Pericardium fibroblast (primary cell): ENCODE data around the gene ITGB2. TPM values are rescaled to one million over a fixed set of nuclear protein-coding genes. Genes with fewer than 3 reads are reported as not detected.

Experiments used
- total RNA-seq: library from RNA; depleted of rRNA; stranded (reverse); fragments of >200 nt; gene quantifications from 2 replicates; pipeline ENCODE4 v1.2.3, GENCODE V29; 2015

Gene ITGB2
- total RNA-seq, result 0.12 and 4.3 TPM in 2 replicates

GRCh38 chr21:44920694-44921604 lies at the start of gene ITGB2:
TSS of gene ITGB2 (minus strand) at chr21:44920899. CDS start at chr21:44910782, 10,117 bp downstream.

GRCh38 chr21:44939532-44940115 lies 18.9 kb upstream of the ITGB2 start, which contains the start of gene SLX9:
TSS of gene SLX9 (plus strand) at chr21:44940029. CDS start at chr21:44940058, 29 bp downstream.

GRCh38 chr21:44873356-44874239 lies 47.1 kb downstream of the ITGB2 start, which contains the start of gene PTTG1IP:
TSS of gene PTTG1IP (minus strand) at chr21:44873690. CDS start at chr21:44873616, 74 bp downstream.

Other genes with a start within 250 kb of the ITGB2 start
- gene KRTAP12-1, start 238.7 kb downstream of the ITGB2 start, total RNA-seq, result not detected in 2 replicates
- not detected in 2 replicates for gene KRTAP10-12, start 223.7 kb downstream of the ITGB2 start, total RNA-seq
- gene TSPEAR, start 209.3 kb downstream of the ITGB2 start, total RNA-seq, result not detected in 2 replicates
- gene UBE2G2, start 119.1 kb downstream of the ITGB2 start, total RNA-seq, result 35.5 and 37.3 TPM in 2 replicates
- gene SUMO3, start 102.8 kb downstream of the ITGB2 start, total RNA-seq, result 54.7 and 66.2 TPM in 2 replicates
- gene PTTG1IP, start 47.2 kb downstream of the ITGB2 start, total RNA-seq, result 276 and 321 TPM in 2 replicates
- gene SLX9, start 19.1 kb upstream of the ITGB2 start, total RNA-seq, result 18.3 and 27.8 TPM in 2 replicates
- gene ADARB1, start 153.7 kb upstream of the ITGB2 start, total RNA-seq, result 26.0 and 50.2 TPM in 2 replicates